Kidney (tissue), 14 donors: ENCODE results near the gene IRAK2. TPM values are rescaled to one million over a fixed set of nuclear protein-coding genes. Genes with fewer than 3 reads are reported as not detected.

Source experiments
- DNase-seq, 5 donors: peaks; one replicate each; pipeline ENCODE4 v3.0.0-alpha.2; 2013 to 2020
- FAIRE-seq: peaks from 2 replicates; lab custom pipeline; 2012; peaks lifted over from hg19 to GRCh38; lab: Jason Lieb, UNC
- H3K27ac ChIP-seq, 2 donors: one replicate each; pipeline ENCODE4 v1.7.0; 2013; ENCODE audit warnings: low read depth in 2 of 2, low read length in 2 of 2, inconsistent platforms in 1 of 2
- H3K27me3 ChIP-seq: one replicate; pipeline ENCODE4 v1.7.1; 2013; ENCODE audit warnings: low read length, inconsistent platforms; ENCODE audit not compliant: control insufficient read depth, insufficient read depth
- H3K36me3 ChIP-seq, 3 donors: one replicate each; pipeline versions ENCODE4 v1.7.0 to v1.7.1; 2013; ENCODE audit warnings: low read length in 3 of 3, control low read depth in 1 of 3, inconsistent platforms in 1 of 3; ENCODE audit not compliant: insufficient read depth in 3 of 3, control insufficient read depth in 2 of 3
- H3K4me1 ChIP-seq, 3 donors: one replicate each; pipeline versions ENCODE4 v1.7.0 to v1.7.1; 2013; ENCODE audit warnings: low read length in 3 of 3, inconsistent platforms in 1 of 3, low read depth in 1 of 3; ENCODE audit not compliant: control insufficient read depth in 2 of 3, insufficient read depth in 2 of 3
- H3K4me3 ChIP-seq, 3 donors: one replicate each; pipeline versions ENCODE4 v1.7.0 to v1.8.1; 2013; ENCODE audit warnings: low read length in 3 of 3, control low read depth in 1 of 3, inconsistent platforms in 1 of 3
- H3K9ac ChIP-seq, 3 donors: one replicate each; pipeline versions ENCODE4 v1.7.0 to v1.7.1; 2013; ENCODE audit warnings: low read length in 3 of 3, control low read depth in 1 of 3, inconsistent platforms in 1 of 3
- H3K9me3 ChIP-seq, 3 donors: one replicate each; pipeline versions ENCODE4 v1.7.0 to v1.7.1; 2013; ENCODE audit warnings: low read length in 3 of 3, control low read depth in 1 of 3, inconsistent platforms in 1 of 3; ENCODE audit not compliant: control insufficient read depth in 2 of 3, insufficient read depth in 1 of 3
- CTCF ChIP-seq: IDR thresholded peaks from 3 replicates; pipeline ENCODE4 v1.5.1; 2012; ENCODE audit warnings: mild to moderate bottlenecking, moderate library complexity, borderline replicate concordance; ENCODE audit not compliant: insufficient read depth; ENCODE audit errors: extremely low read depth
- intact Hi-C: fragments of 100-400 bp; cut with DNase I; formaldehyde crosslinking; loops from one replicate; pipeline ENCODE4 v1.11.1; 2022
- polyA plus RNA-seq: library from polyadenylated mRNA; stranded (reverse); fragments of 350-450 nt; fragmentation: Illumina TruSeq; extraction: RNeasy Lipid Tissue Mini Kit (QIAGEN cat#74804); gene quantifications from one replicate; pipeline ENCODE4 v1.2.3, GENCODE V29; 2014; ENCODE audit warnings: low read depth, low replicate concordance; ENCODE audit not compliant: insufficient read depth
- total RNA-seq: library from RNA; stranded (reverse); fragmentation: NEBNext Ultra II Directional; extraction: Animal tissue kit (Norgen Biotek cat#: 25700); gene quantifications from one replicate; pipeline ENCODE4 v1.2.1, GENCODE V29; 2021
- donor health status: control.
- donor health status: control.
- donor health status: control.
- donor health status: control.
- donor health status: control.
- donor health status: DM: yes; HTN: yes; CAD: no.
- donor health status: Normal renal cell carcinoma (clear cell type).

IRAK2 gene
- total and polyA plus RNA-seq, 2 donors from 2014 or later: 1.2 to 8.9 TPM

- Histone ChIP-seq H3K4me3 (no peak overlapping the region), H3K9me3 (no peaks in the 10 kb centered on the region), H3K9ac (no peak overlapping the region), H3K27me3 (no peaks in the 10 kb centered on the region), H3K27ac (no peak overlapping the region), H3K36me3 (peaks cover 2 to 35% (median 16%) of the 10 kb centered on the region in 3 donors), H3K4me1 (peaks cover 0 to 7% (median 5%) of the 10 kb centered on the region in 3 donors)
- DNase-seq (no peak), FAIRE-seq (no peak)
- TF ChIP-seq CTCF: no peak
- intact Hi-C loops: no loop called here
Observed at GRCh38 chr3:10273702-10274305, 109.1 kb downstream of the IRAK2 start.

- DNase-seq (no peak), FAIRE-seq (no peak)
- no peaks in the 10 kb centered on the region for H3K27me3 ChIP-seq
- H3K4me1 ChIP-seq: peaks cover 0 to 7% (median 5%) of the 10 kb centered on the region in 3 donors
- H3K4me3 ChIP-seq: no peak overlapping the region
- no peak overlapping the region for H3K27ac ChIP-seq
- no peak for TF ChIP-seq CTCF
- no peak overlapping the region for H3K9ac ChIP-seq
- intact Hi-C loops: no loop called here
- no peaks in the 10 kb centered on the region for H3K9me3 ChIP-seq
- H3K36me3 ChIP-seq: peaks cover 2 to 40% (median 21%) of the 10 kb centered on the region in 3 donors
Observed at GRCh38 chr3:10274601-10275000, 109.9 kb downstream of the IRAK2 start.

GRCh38 chr3:10277115-10277625 is 112.5 kb downstream of the IRAK2 start:
- DNase-seq: no peak
- Histone ChIP-seq H3K27ac (no peak overlapping the region), H3K4me1 (peaks cover 0 to 7% (median 5%) of the 10 kb centered on the region in 3 donors), H3K27me3 (no peaks in the 10 kb centered on the region), H3K9me3 (no peaks in the 10 kb centered on the region), H3K9ac (no peak overlapping the region), H3K36me3 (peaks cover 6 to 38% (median 27%) of the 10 kb centered on the region in 3 donors), H3K4me3 (no peak overlapping the region)
- FAIRE-seq: no peak
- TF ChIP-seq CTCF: no peak
- intact Hi-C loops: no loop called here
